Measurements from ENCODE around the gene RAP2A.

- no peak for TF ChIP-seq POLR2A (IDR thresholded peaks at IDR 0.05; ENCODE audit: low read depth, low read length)
- TF ChIP-seq ATF2 (IDR thresholded peaks at IDR 0.05; ENCODE audit: low read length) = no peak
- TF ChIP-seq ZNF217 (IDR thresholded peaks at IDR 0.05) = no peak
- no peak for TF ChIP-seq CREB1 (IDR thresholded peaks at IDR 0.05; ENCODE audit: low read depth)
- TF ChIP-seq, protein P1, sequence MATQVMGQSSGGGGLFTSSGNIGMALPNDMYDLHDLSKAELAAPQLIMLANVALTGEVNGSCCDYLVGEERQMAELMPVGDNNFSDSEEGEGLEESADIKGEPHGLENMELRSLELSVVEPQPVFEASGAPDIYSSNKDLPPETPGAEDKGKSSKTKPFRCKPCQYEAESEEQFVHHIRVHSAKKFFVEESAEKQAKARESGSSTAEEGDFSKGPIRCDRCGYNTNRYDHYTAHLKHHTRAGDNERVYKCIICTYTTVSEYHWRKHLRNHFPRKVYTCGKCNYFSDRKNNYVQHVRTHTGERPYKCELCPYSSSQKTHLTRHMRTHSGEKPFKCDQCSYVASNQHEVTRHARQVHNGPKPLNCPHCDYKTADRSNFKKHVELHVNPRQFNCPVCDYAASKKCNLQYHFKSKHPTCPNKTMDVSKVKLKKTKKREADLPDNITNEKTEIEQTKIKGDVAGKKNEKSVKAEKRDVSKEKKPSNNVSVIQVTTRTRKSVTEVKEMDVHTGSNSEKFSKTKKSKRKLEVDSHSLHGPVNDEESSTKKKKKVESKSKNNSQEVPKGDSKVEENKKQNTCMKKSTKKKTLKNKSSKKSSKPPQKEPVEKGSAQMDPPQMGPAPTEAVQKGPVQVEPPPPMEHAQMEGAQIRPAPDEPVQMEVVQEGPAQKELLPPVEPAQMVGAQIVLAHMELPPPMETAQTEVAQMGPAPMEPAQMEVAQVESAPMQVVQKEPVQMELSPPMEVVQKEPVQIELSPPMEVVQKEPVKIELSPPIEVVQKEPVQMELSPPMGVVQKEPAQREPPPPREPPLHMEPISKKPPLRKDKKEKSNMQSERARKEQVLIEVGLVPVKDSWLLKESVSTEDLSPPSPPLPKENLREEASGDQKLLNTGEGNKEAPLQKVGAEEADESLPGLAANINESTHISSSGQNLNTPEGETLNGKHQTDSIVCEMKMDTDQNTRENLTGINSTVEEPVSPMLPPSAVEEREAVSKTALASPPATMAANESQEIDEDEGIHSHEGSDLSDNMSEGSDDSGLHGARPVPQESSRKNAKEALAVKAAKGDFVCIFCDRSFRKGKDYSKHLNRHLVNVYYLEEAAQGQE (IDR thresholded peaks at IDR 0.05; ENCODE audit: low read depth, low read length) = no peak
- no peak for TF ChIP-seq JUND (IDR thresholded peaks at IDR 0.05; ENCODE audit: low read depth, low read length)
- no peak for TF ChIP-seq HDAC2 (IDR thresholded peaks at IDR 0.05)
- no peak for TF ChIP-seq EZH2 (IDR thresholded peaks at IDR 0.05; ENCODE audit: borderline replicate concordance, control insufficient read depth, low read depth, low read length)
- TF ChIP-seq, protein P2, sequence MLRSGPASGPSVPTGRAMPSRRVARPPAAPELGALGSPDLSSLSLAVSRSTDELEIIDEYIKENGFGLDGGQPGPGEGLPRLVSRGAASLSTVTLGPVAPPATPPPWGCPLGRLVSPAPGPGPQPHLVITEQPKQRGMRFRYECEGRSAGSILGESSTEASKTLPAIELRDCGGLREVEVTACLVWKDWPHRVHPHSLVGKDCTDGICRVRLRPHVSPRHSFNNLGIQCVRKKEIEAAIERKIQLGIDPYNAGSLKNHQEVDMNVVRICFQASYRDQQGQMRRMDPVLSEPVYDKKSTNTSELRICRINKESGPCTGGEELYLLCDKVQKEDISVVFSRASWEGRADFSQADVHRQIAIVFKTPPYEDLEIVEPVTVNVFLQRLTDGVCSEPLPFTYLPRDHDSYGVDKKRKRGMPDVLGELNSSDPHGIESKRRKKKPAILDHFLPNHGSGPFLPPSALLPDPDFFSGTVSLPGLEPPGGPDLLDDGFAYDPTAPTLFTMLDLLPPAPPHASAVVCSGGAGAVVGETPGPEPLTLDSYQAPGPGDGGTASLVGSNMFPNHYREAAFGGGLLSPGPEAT (IDR thresholded peaks at IDR 0.05; ENCODE audit: low read depth) = no peak
Measured at GRCh38 chr13:97495678-97496077, 61.7 kb downstream of the RAP2A start.
